Neural cell (in vitro differentiated cells): ENCODE data around the gene NHS.

Experiments used
- EP300 ChIP-seq: fragments of 450-650 bp; conservative IDR thresholded peaks from 2 replicates; pipeline ENCODE4 v1.6.1; 2014; ENCODE audit warnings: antibody characterized with exemption, mild to moderate bottlenecking, moderate library complexity; ENCODE audit not compliant: poor library complexity, severe bottlenecking
- EZH2 ChIP-seq: fragments of 200-600, 300-800 bp; shearing (Covaris generic), sonication (generic); IDR thresholded peaks from 2 replicates; pipeline ENCODE4 v1.6.1; 2014; ENCODE audit warnings: antibody characterized with exemption, low read length, borderline replicate concordance, mild to moderate bottlenecking; ENCODE audit not compliant: insufficient read depth, poor library complexity, severe bottlenecking
- MXI1 ChIP-seq: fragments of 450-650 bp; conservative IDR thresholded peaks from 2 replicates; pipeline ENCODE4 v1.6.1; 2014; ENCODE audit warnings: antibody characterized with exemption, mild to moderate bottlenecking; ENCODE audit not compliant: poor library complexity, severe bottlenecking
- POLR2AphosphoS5 ChIP-seq: IDR thresholded peaks from 2 replicates; pipeline ENCODE4 v1.6.1; 2012
- RAD21 ChIP-seq: fragments of 450-650 bp; conservative IDR thresholded peaks from 2 replicates; pipeline ENCODE4 v1.6.1; 2014; ENCODE audit warnings: antibody characterized with exemption, mild to moderate bottlenecking, moderate library complexity
- SMC3 ChIP-seq: fragments of 450-650 bp; conservative IDR thresholded peaks from 2 replicates; pipeline ENCODE4 v1.6.1; 2014; ENCODE audit warnings: antibody characterized with exemption, mild to moderate bottlenecking, moderate library complexity; ENCODE audit not compliant: poor library complexity
- TAF1 ChIP-seq: IDR thresholded peaks from 2 replicates; pipeline ENCODE4 v1.6.1; 2012; ENCODE audit warnings: low read depth
- TF ChIP-seq, protein P1 (sequence below): IDR thresholded peaks from 2 replicates; pipeline ENCODE4 v1.6.1; 2012; ENCODE audit warnings: borderline replicate concordance
- TF ChIP-seq, protein P2 (sequence below): fragments of 450-650 bp; IDR thresholded peaks from 2 replicates; pipeline ENCODE4 v1.5.1; 2014; ENCODE audit warnings: antibody characterized with exemption, mild to moderate bottlenecking, moderate library complexity; ENCODE audit not compliant: poor library complexity, severe bottlenecking

DNA sequence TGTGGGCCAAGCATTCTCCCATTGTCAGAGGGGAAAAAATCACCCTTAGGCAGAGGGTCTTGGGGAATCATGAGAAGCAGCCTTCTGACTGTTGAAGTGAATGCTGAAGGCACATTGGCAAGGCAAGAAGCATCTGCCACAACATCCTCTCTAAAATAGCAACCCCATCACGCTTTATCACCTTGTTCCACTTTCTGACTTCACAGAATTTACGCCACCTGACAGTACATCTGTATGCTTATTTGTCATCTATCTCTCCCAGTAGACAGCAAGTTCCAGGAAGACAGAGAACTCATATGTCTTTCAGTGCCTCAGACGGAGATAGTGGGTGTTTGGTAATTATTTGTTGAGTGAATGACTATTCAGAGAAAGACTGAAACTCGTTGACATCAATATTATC, 293.9 kb downstream of the NHS start:
- no peak for TF ChIP-seq EP300
- TF ChIP-seq, protein P1, sequence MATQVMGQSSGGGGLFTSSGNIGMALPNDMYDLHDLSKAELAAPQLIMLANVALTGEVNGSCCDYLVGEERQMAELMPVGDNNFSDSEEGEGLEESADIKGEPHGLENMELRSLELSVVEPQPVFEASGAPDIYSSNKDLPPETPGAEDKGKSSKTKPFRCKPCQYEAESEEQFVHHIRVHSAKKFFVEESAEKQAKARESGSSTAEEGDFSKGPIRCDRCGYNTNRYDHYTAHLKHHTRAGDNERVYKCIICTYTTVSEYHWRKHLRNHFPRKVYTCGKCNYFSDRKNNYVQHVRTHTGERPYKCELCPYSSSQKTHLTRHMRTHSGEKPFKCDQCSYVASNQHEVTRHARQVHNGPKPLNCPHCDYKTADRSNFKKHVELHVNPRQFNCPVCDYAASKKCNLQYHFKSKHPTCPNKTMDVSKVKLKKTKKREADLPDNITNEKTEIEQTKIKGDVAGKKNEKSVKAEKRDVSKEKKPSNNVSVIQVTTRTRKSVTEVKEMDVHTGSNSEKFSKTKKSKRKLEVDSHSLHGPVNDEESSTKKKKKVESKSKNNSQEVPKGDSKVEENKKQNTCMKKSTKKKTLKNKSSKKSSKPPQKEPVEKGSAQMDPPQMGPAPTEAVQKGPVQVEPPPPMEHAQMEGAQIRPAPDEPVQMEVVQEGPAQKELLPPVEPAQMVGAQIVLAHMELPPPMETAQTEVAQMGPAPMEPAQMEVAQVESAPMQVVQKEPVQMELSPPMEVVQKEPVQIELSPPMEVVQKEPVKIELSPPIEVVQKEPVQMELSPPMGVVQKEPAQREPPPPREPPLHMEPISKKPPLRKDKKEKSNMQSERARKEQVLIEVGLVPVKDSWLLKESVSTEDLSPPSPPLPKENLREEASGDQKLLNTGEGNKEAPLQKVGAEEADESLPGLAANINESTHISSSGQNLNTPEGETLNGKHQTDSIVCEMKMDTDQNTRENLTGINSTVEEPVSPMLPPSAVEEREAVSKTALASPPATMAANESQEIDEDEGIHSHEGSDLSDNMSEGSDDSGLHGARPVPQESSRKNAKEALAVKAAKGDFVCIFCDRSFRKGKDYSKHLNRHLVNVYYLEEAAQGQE, result no peak
- TF ChIP-seq, protein P2, sequence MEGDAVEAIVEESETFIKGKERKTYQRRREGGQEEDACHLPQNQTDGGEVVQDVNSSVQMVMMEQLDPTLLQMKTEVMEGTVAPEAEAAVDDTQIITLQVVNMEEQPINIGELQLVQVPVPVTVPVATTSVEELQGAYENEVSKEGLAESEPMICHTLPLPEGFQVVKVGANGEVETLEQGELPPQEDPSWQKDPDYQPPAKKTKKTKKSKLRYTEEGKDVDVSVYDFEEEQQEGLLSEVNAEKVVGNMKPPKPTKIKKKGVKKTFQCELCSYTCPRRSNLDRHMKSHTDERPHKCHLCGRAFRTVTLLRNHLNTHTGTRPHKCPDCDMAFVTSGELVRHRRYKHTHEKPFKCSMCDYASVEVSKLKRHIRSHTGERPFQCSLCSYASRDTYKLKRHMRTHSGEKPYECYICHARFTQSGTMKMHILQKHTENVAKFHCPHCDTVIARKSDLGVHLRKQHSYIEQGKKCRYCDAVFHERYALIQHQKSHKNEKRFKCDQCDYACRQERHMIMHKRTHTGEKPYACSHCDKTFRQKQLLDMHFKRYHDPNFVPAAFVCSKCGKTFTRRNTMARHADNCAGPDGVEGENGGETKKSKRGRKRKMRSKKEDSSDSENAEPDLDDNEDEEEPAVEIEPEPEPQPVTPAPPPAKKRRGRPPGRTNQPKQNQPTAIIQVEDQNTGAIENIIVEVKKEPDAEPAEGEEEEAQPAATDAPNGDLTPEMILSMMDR, result no peak
- no peak for TF ChIP-seq EZH2
- TF ChIP-seq MXI1, result no peak
- TF ChIP-seq POLR2AphosphoS5, result no peak
- TF ChIP-seq SMC3, result no peak
- TF ChIP-seq RAD21, result no peak
- no peak for TF ChIP-seq TAF1
